Measurements from ENCODE around the gene NCK2. TPM values are rescaled to one million over a fixed set of nuclear protein-coding genes. Genes with fewer than 3 reads are reported as not detected.

Gene NCK2
- polyA plus RNA-seq, 2 of the 4 experiments (the other 2 are of a cell fraction): 17.1 to 17.8 TPM

DNA sequence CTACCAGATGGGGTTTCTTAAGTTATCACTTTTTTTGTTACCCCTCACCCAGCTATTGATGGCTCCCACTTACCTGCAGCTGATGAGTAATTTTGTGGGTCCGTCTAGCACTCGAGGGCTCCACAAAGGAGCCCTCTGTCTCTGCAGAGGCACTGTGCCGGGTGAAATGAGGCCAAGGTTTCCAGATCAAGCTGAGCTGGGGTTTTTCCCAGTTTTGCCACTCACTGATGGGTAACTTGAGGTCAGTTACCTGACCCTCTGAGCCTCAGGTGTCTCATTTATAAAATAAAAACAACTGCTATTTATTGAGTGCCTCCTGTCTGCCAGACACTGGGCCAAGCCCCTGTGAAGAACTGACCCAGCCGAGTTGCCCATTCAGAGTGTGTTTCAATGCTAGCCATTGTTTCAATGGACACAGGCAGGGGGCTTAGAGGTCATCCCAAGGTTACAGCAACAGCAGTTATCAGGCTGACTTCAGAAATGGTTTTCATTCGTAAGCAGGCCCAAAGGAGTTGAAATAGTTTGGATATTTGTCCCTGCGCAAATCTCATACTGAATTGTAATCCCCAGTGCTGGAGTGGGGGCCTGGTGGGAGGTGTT, 192.9 kb downstream of the NCK2 start:
- H3K4me3 ChIP-seq: no peak overlapping the region
- ATAC-seq (no peak), FAIRE-seq (no peak), DNase-seq (ENCODE audit: low read depth in 1 of 2, low spot score in 1 of 2) (no peak)
- CTCF ChIA-PET: no interaction called here
- H3K27ac ChIP-seq: no peak overlapping the region
- TF ChIP-seq PHF8 (IDR thresholded peaks at IDR 0.05; ENCODE audit: borderline replicate concordance, low read depth) (no peak), POLR2A (IDR thresholded peaks at IDR 0.05; ENCODE audit: low read length) (no peak), KDM1A (IDR thresholded peaks at IDR 0.05; ENCODE audit: low read depth) (no peak), NPAS2 (CRISPR knock-in tag; IDR thresholded peaks at IDR 0.05; ENCODE audit: borderline replicate concordance) (no peak), TFCP2L1 (CRISPR knock-in tag; IDR thresholded peaks at IDR 0.05) (no peak), SREBF2 (IDR thresholded peaks at IDR 0.05) (no peak), ESRRA (IDR thresholded peaks at IDR 0.05; ENCODE audit: borderline replicate concordance, low read length) (no peak), NR3C1 (IDR thresholded peaks at IDR 0.05) (no peak), EHMT2 (IDR thresholded peaks at IDR 0.05; ENCODE audit: low read depth) (no peak)
- TF ChIP-seq, protein P1, sequence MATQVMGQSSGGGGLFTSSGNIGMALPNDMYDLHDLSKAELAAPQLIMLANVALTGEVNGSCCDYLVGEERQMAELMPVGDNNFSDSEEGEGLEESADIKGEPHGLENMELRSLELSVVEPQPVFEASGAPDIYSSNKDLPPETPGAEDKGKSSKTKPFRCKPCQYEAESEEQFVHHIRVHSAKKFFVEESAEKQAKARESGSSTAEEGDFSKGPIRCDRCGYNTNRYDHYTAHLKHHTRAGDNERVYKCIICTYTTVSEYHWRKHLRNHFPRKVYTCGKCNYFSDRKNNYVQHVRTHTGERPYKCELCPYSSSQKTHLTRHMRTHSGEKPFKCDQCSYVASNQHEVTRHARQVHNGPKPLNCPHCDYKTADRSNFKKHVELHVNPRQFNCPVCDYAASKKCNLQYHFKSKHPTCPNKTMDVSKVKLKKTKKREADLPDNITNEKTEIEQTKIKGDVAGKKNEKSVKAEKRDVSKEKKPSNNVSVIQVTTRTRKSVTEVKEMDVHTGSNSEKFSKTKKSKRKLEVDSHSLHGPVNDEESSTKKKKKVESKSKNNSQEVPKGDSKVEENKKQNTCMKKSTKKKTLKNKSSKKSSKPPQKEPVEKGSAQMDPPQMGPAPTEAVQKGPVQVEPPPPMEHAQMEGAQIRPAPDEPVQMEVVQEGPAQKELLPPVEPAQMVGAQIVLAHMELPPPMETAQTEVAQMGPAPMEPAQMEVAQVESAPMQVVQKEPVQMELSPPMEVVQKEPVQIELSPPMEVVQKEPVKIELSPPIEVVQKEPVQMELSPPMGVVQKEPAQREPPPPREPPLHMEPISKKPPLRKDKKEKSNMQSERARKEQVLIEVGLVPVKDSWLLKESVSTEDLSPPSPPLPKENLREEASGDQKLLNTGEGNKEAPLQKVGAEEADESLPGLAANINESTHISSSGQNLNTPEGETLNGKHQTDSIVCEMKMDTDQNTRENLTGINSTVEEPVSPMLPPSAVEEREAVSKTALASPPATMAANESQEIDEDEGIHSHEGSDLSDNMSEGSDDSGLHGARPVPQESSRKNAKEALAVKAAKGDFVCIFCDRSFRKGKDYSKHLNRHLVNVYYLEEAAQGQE (IDR thresholded peaks at IDR 0.05): no peak
- TF ChIP-seq, protein P2, sequence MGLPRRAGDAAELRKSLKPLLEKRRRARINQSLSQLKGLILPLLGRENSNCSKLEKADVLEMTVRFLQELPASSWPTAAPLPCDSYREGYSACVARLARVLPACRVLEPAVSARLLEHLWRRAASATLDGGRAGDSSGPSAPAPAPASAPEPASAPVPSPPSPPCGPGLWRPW (IDR thresholded peaks at IDR 0.05): no peak
- TF ChIP-seq, protein P3, sequence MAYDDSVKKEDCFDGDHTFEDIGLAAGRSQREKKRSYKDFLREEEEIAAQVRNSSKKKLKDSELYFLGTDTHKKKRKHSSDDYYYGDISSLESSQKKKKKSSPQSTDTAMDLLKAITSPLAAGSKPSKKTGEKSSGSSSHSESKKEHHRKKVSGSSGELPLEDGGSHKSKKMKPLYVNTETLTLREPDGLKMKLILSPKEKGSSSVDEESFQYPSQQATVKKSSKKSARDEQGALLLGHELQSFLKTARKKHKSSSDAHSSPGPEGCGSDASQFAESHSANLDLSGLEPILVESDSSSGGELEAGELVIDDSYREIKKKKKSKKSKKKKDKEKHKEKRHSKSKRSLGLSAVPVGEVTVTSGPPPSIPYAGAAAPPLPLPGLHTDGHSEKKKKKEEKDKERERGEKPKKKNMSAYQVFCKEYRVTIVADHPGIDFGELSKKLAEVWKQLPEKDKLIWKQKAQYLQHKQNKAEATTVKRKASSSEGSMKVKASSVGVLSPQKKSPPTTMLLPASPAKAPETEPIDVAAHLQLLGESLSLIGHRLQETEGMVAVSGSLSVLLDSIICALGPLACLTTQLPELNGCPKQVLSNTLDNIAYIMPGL (CRISPR knock-in tag; IDR thresholded peaks at IDR 0.05; ENCODE audit: borderline replicate concordance): no peak
- POLR2A ChIA-PET: no interaction called here
- no peaks in the 10 kb centered on the region for H3K4me1 ChIP-seq
- no peak overlapping the region for H3K4me2 ChIP-seq
- 59% methylated on average over 6 of the region's 6 CpGs for WGBS (ENCODE audit: missing lambda C conversion rate)
- peaks cover 5% of the 10 kb centered on the region; the same call in 1 of the 3 replicates for H3K9me3 ChIP-seq

All from A549 (cell line).